CD14-positive monocyte (primary cell): ENCODE measurements around the gene CSNK1E. TPM values are rescaled to one million over a fixed set of nuclear protein-coding genes. Genes with fewer than 3 reads are reported as not detected.

ENCODE experiments used
- DNase-seq, 3 donors: peaks; one replicate each; pipeline ENCODE4 v3.0.0-alpha.2; 2011 to 2022
- H2AFZ ChIP-seq: 2 replicates; pipeline ENCODE4 v1.6.0; 2012; ENCODE audit warnings: mild to moderate bottlenecking, low read depth, low read length, inconsistent platforms; ENCODE audit not compliant: insufficient read depth, poor library complexity, severe bottlenecking
- H3K27ac ChIP-seq, 2 donors: 1 replicate in 1 of 2; 2 replicates in 1 of 2; pipeline ENCODE4 v1.5.1; 2012 to 2013; ENCODE audit warnings: low read length in 2 of 2, control low read depth in 1 of 2, inconsistent platforms in 1 of 2, low read depth in 1 of 2, mild to moderate bottlenecking in 1 of 2
- H3K27me3 ChIP-seq, 2 donors: one replicate each; pipeline versions ENCODE4 v1.6.0 to v1.6.1; 2011 to 2013; ENCODE audit warnings: low read length in 2 of 2; ENCODE audit not compliant: control insufficient read depth in 2 of 2, insufficient read depth in 2 of 2
- H3K36me3 ChIP-seq, 2 donors: replicated peaks in 1 of 2; 1 replicate in 1 of 2; 2 replicates in 1 of 2; pipeline versions ENCODE4 v1.5.1 to v1.6.1; 2012 to 2013; ENCODE audit warnings: low read length in 2 of 2, control low read depth in 1 of 2, inconsistent platforms in 1 of 2, mild to moderate bottlenecking in 1 of 2; ENCODE audit not compliant: insufficient read depth in 2 of 2, control insufficient read depth in 1 of 2
- H3K4me1 ChIP-seq, 2 donors: 1 replicate in 1 of 2; 2 replicates in 1 of 2; pipeline versions ENCODE4 v1.5.1 to v1.6.1; 2012 to 2013; ENCODE audit warnings: low read length in 2 of 2, control low read depth in 1 of 2, inconsistent platforms in 1 of 2, mild to moderate bottlenecking in 1 of 2, moderate library complexity in 1 of 2; ENCODE audit not compliant: insufficient read depth in 2 of 2, control insufficient read depth in 1 of 2
- H3K4me2 ChIP-seq: replicated peaks from 2 replicates; pipeline ENCODE3; 2012; ENCODE audit warnings: low read length, moderate library complexity, mild to moderate bottlenecking; ENCODE audit not compliant: poor library complexity, severe bottlenecking; ENCODE audit errors: extremely low read depth
- H3K4me3 ChIP-seq, 3 experiments: fragments of 200-600 bp in 1 of 3; sonication (generic) in 1 of 3; replicated peaks in 1 of 3; 1 replicate in 2 of 3; 2 replicates in 1 of 3; pipeline ENCODE4 v1.5.1; 2011 to 2013; ENCODE audit warnings: low read length in 3 of 3, mild to moderate bottlenecking in 3 of 3, control low read depth in 2 of 3, low read depth in 2 of 3, inconsistent platforms in 1 of 3, moderate library complexity in 1 of 3
- H3K79me2 ChIP-seq: 2 replicates; pipeline ENCODE4 v1.6.0; 2012; ENCODE audit warnings: mild to moderate bottlenecking, control low read depth, inconsistent platforms, low read length, moderate library complexity; ENCODE audit not compliant: insufficient read depth
- H3K9ac ChIP-seq: 2 replicates; pipeline ENCODE4 v1.6.0; 2017; ENCODE audit warnings: low read length, mild to moderate bottlenecking; ENCODE audit not compliant: insufficient read depth, poor library complexity, severe bottlenecking
- H3K9me3 ChIP-seq, 2 donors: replicated peaks in 1 of 2; 1 replicate in 1 of 2; 2 replicates in 1 of 2; pipeline versions ENCODE4 v1.5.1 to v1.6.1; 2012 to 2013; ENCODE audit warnings: low read length in 2 of 2, control low read depth in 1 of 2; ENCODE audit not compliant: control insufficient read depth in 1 of 2, insufficient read depth in 1 of 2
- H4K20me1 ChIP-seq: 2 replicates; pipeline ENCODE4 v1.6.0; 2012; ENCODE audit warnings: mild to moderate bottlenecking, low read length, control low read depth, moderate library complexity; ENCODE audit not compliant: insufficient read depth
- H3K27ac Mint-ChIP-seq, 7 donors: one replicate each; pipeline ENCODE4 v1.8.0; 2020; ENCODE audit warnings: mild to moderate bottlenecking in 7 of 7, mixed read lengths in 7 of 7, moderate library complexity in 6 of 7, inconsistent platforms in 2 of 7
- H3K27me3 Mint-ChIP-seq, 3 donors: one replicate each; pipeline ENCODE4 v1.8.0; 2021 to 2022; ENCODE audit warnings: low read depth in 3 of 3, mild to moderate bottlenecking in 3 of 3, mixed read lengths in 3 of 3, moderate library complexity in 3 of 3, inconsistent platforms in 1 of 3
- H3K36me3 Mint-ChIP-seq, 2 donors: one replicate each; pipeline ENCODE4 v1.8.0; 2020; ENCODE audit warnings: mixed read lengths in 2 of 2, inconsistent platforms in 1 of 2, mild to moderate bottlenecking in 1 of 2
- H3K4me1 Mint-ChIP-seq: one replicate; pipeline ENCODE4 v1.8.0; 2020; ENCODE audit warnings: mild to moderate bottlenecking, mixed read lengths
- H3K4me3 Mint-ChIP-seq, 2 donors: one replicate each; pipeline ENCODE4 v1.8.0; 2020; ENCODE audit warnings: mild to moderate bottlenecking in 2 of 2, mixed read lengths in 2 of 2, moderate library complexity in 1 of 2
- H3K9me3 Mint-ChIP-seq, 7 donors: one replicate each; pipeline ENCODE4 v1.8.0; 2020 to 2022; ENCODE audit warnings: mixed read lengths in 7 of 7, mild to moderate bottlenecking in 6 of 7, moderate library complexity in 6 of 7, inconsistent platforms in 2 of 7
- WGBS: methylation state at CpG from one replicate; pipeline ENCODE4 v1.1.5; 2013; ENCODE audit warnings: missing lambda C conversion rate; ENCODE audit not compliant: insufficient coverage; 5-methylcytosine and 5-hydroxymethylcytosine counted together
- intact Hi-C, 2 donors: fragments of 100-400 bp; cut with micrococcal nuclease; formaldehyde crosslinking; loops; one replicate each; pipeline versions ENCODE4 v1.15.0 to v1.15.1; 2023
- polyA plus RNA-seq, 3 donors: library from polyadenylated mRNA; depleted of rRNA in 1 of 3; unstranded in 2 of 3; stranded (reverse) in 1 of 3; fragments of 300-500 nt in 2 of 3; fragments of >200 nt in 1 of 3; fragmentation: Illumina TruSeq in 2 of 3; gene quantifications; 1 replicate in 2 of 3; 2 replicates in 1 of 3; pipeline ENCODE4 v1.2.3, GENCODE V29; 2012 to 2021
- TF ChIP-seq, protein P1 (sequence below): fragments of 200-600 bp; IDR thresholded peaks from one replicate; pipeline ENCODE4 v1.8.0; 2022; ENCODE audit warnings: antibody characterized with exemption, mild to moderate bottlenecking

CSNK1E gene
- polyA plus RNA-seq, 3 donors: 1.9 to 44.7 (median 3.1) TPM

DNA sequence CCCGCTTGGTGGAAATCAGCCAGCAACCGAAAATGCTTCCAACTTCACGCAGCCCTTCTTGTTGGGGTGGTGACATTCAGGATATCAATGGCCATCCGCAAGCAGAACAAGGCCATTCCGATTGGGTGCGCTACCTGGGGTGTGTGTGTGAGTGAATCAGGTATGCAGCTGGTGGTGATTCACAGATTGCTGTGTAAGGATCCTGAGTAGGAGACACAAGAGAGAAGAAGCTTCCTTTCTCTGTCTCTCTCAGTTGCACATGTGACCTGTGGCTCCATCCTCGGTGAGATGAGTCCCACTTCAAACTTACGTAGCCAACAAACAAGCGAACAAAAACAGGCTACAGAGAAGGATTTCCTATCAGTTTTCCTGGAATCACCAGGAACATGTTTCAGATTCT lies 34.8 kb downstream of the CSNK1E start:
- Histone ChIP-seq H3K4me1 (no peaks in the 10 kb centered on the region), H3K27me3 (no peaks in the 10 kb centered on the region), H3K79me2 (no peaks in the 10 kb centered on the region), H3K9me3 (no peaks in the 10 kb centered on the region), H3K4me2 (no peak overlapping the region), H3K4me3 (no peak overlapping the region), H3K36me3 (no peaks in the 10 kb centered on the region), H2AFZ (no peak overlapping the region), H3K27ac (no peak overlapping the region), H3K9ac (no peak overlapping the region), H4K20me1 (no peaks in the 10 kb centered on the region)
- Mint-ChIP-seq H3K36me3 (no peaks in the 10 kb centered on the region), H3K4me3 (no peak overlapping the region), H3K27me3 (peaks cover under 1 to 3% (median 1%) of the 10 kb centered on the region in 3 donors), H3K9me3 (peaks cover 0 to 2% (median 0%) of the 10 kb centered on the region in 7 donors), H3K4me1 (peaks cover 5% of the 10 kb centered on the region), H3K27ac (no peak overlapping the region)
- intact Hi-C loops: no loop called here
- DNase-seq: no peak
- TF ChIP-seq, protein P1, sequence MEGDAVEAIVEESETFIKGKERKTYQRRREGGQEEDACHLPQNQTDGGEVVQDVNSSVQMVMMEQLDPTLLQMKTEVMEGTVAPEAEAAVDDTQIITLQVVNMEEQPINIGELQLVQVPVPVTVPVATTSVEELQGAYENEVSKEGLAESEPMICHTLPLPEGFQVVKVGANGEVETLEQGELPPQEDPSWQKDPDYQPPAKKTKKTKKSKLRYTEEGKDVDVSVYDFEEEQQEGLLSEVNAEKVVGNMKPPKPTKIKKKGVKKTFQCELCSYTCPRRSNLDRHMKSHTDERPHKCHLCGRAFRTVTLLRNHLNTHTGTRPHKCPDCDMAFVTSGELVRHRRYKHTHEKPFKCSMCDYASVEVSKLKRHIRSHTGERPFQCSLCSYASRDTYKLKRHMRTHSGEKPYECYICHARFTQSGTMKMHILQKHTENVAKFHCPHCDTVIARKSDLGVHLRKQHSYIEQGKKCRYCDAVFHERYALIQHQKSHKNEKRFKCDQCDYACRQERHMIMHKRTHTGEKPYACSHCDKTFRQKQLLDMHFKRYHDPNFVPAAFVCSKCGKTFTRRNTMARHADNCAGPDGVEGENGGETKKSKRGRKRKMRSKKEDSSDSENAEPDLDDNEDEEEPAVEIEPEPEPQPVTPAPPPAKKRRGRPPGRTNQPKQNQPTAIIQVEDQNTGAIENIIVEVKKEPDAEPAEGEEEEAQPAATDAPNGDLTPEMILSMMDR: no peak
- WGBS: 96% methylated on average over 5 of the region's 9 CpGs

DNA sequence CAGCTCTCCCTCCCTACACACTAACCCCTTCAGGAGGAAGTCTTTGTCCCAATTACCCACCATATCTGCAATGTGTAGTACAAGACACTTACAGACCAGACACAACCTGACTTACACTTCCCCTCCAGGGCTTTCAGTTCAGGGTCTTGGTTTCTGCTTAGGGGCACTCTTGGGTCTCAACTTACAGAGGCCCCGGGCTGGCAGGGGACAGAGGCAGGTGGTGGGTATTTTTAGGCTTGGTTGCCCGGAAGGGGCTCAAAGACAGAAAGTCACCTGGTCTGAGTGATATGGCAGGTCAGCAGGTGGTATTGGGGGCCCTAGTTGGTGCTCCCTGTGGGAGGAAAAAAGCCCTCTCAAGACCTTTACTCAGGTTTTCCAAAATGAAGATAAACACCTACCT lies 41.1 kb downstream of the CSNK1E start:
- Mint-ChIP-seq H3K9me3 (peaks cover 0 to 2% (median 0%) of the 10 kb centered on the region in 7 donors), H3K27ac (no peak overlapping the region), H3K4me1 (peaks cover 22% of the 10 kb centered on the region), H3K36me3 (no peaks in the 10 kb centered on the region), H3K27me3 (peaks cover 8 to 23% (median 8%) of the 10 kb centered on the region in 3 donors), H3K4me3 (no peak overlapping the region)
- no peak overlapping the region for H3K4me3 ChIP-seq
- H3K9ac ChIP-seq: no peak overlapping the region
- H3K27me3 ChIP-seq: no peaks in the 10 kb centered on the region
- intact Hi-C loops: no loop called here
- H3K4me2 ChIP-seq: no peak overlapping the region
- H2AFZ ChIP-seq: no peak overlapping the region
- peaks cover 15 to 19% of the 10 kb centered on the region in 2 donors for H3K4me1 ChIP-seq
- peaks cover 7% of the 10 kb centered on the region for H4K20me1 ChIP-seq
- no peaks in the 10 kb centered on the region for H3K9me3 ChIP-seq
- DNase-seq: no peak
- H3K36me3 ChIP-seq: no peaks in the 10 kb centered on the region
- no peak overlapping the region for H3K27ac ChIP-seq
- TF ChIP-seq, protein P1: no peak
- peaks cover 16% of the 10 kb centered on the region for H3K79me2 ChIP-seq
- 31% methylated on average over 2 of the region's 2 CpGs for WGBS
